K562 (cell line): ENCODE data around the gene CHSY1. TPM values are rescaled to one million over a fixed set of nuclear protein-coding genes. Genes with fewer than 3 reads are reported as not detected.

Experiments
- ATAC-seq: fragments of 200-7000 bp; cut with Tn5 transposase; 3 replicates; pipeline ENCODE4 v1.9.1; 2020; ENCODE audit warnings: moderate library complexity
- BruUV-seq: library from RNA; stranded (reverse); fragments of 400-500 nt; replicated peaks from 2 replicates; lab custom pipeline; 2021; lab: Mats Ljungman, UMichigan
- CTCF ChIA-PET: fragments of 300-600 bp; formaldehyde crosslinking; extraction: SDS; loops from one replicate; lab custom pipeline; 2021; ENCODE audit warnings: low intra/inter-chr PET ratio; lab: Yijun Ruan, JAX
- POLR2A ChIA-PET: fragments of 300-600, 350-650 bp; sonication (Branson Sonifier 250); formaldehyde crosslinking; extraction: SDS; loops from one replicate; lab custom pipeline; 2021; ENCODE audit warnings: antibody characterized with exemption, inconsistent platforms; lab: Yijun Ruan, JAX
- DNase-seq, 4 experiments: peaks; one replicate each; pipeline versions ENCODE4 v3.0.0 to v3.0.0-alpha.2; 2011 to 2018; ENCODE audit warnings: low spot score in 3 of 4, mixed read lengths in 3 of 4; ENCODE audit errors: extremely low read depth in 1 of 4
- FAIRE-seq: peaks from 2 replicates; lab custom pipeline; 2011; peaks lifted over from hg19 to GRCh38; lab: Jason Lieb, UNC
- H2AFZ ChIP-seq: 2 replicates; pipeline ENCODE4 v1.6.0; 2011; ENCODE audit warnings: low read depth, low read length, control low read depth, inconsistent platforms
- H3K27ac ChIP-seq: fragments of 200-600 bp; 3 replicates; pipeline ENCODE4 v1.8.0; 2011; ENCODE audit warnings: low read depth, mild to moderate bottlenecking, control low read depth, inconsistent platforms, low read length, moderate library complexity, mixed read lengths; ENCODE audit errors: extremely low read depth
- H3K27me3 ChIP-seq, 2 experiments: fragments of 300-600 bp in 1 of 2; 2 replicates in 1 of 2; 3 replicates in 1 of 2; pipeline versions ENCODE4 v1.6.0 to v1.8.0; 2011; ENCODE audit warnings: inconsistent platforms in 2 of 2, low read length in 2 of 2, mild to moderate bottlenecking in 1 of 2, mixed read lengths in 1 of 2, moderate library complexity in 1 of 2; ENCODE audit not compliant: control insufficient read depth in 2 of 2, insufficient read depth in 2 of 2
- H3K36me3 ChIP-seq: fragments of 300-600 bp; 3 replicates; pipeline ENCODE4 v1.8.0; 2011; ENCODE audit warnings: mild to moderate bottlenecking, low read length, inconsistent platforms; ENCODE audit not compliant: control insufficient read depth, insufficient read depth
- H3K4me1 ChIP-seq, 2 experiments: fragments of 200-600 bp in 1 of 2; replicated peaks in 1 of 2; 2 replicates in 1 of 2; 3 replicates in 1 of 2; pipeline versions ENCODE4 v1.5.1 to v1.8.0; 2011; ENCODE audit warnings: inconsistent platforms in 2 of 2, low read length in 2 of 2, mild to moderate bottlenecking in 1 of 2, mixed read lengths in 1 of 2, moderate library complexity in 1 of 2; ENCODE audit not compliant: control insufficient read depth in 2 of 2, insufficient read depth in 2 of 2
- H3K4me2 ChIP-seq: 2 replicates; pipeline ENCODE4 v1.6.1; 2011; ENCODE audit warnings: low read length, control low read depth, inconsistent platforms, mixed read lengths; ENCODE audit not compliant: insufficient read depth
- H3K4me3 ChIP-seq: fragments of 200-600 bp; sonication (generic), shearing (Covaris generic); 2 replicates; pipeline ENCODE4 v1.5.1; 2016; ENCODE audit warnings: control low read depth, inconsistent platforms
- H3K79me2 ChIP-seq: fragments of 200-600 bp; 3 replicates; pipeline ENCODE4 v1.8.0; 2011; ENCODE audit warnings: low read length, inconsistent platforms; ENCODE audit not compliant: control insufficient read depth, insufficient read depth
- H3K9ac ChIP-seq, 2 experiments: 2 replicates each; pipeline versions ENCODE4 v1.6.0 to v1.6.1; 2011; ENCODE audit warnings: low read depth in 2 of 2, low read length in 2 of 2, control low read depth in 1 of 2, inconsistent platforms in 1 of 2, mild to moderate bottlenecking in 1 of 2, mixed read lengths in 1 of 2; ENCODE audit not compliant: insufficient read depth in 1 of 2
- H3K9me1 ChIP-seq: one replicate; pipeline ENCODE4 v1.6.0; 2011; ENCODE audit warnings: inconsistent platforms, mild to moderate bottlenecking, low read length, moderate library complexity; ENCODE audit not compliant: control insufficient read depth, insufficient read depth
- H3K9me3 ChIP-seq: replicated peaks from 2 replicates; pipeline ENCODE4 v1.5.1; 2011; ENCODE audit warnings: low read depth, low read length, inconsistent platforms; ENCODE audit not compliant: control insufficient read depth, insufficient read depth
- H4K20me1 ChIP-seq: replicated peaks from 2 replicates; pipeline ENCODE4 v1.6.1; 2011; ENCODE audit warnings: low read length, inconsistent platforms, mixed read lengths; ENCODE audit not compliant: control insufficient read depth, insufficient read depth
- EP400 ChIP-seq: fragments of 450-650 bp; IDR thresholded peaks from 2 replicates; pipeline ENCODE4 v1.6.1; 2017; ENCODE audit warnings: antibody characterized with exemption, mild to moderate bottlenecking, moderate library complexity
- JUND ChIP-seq, 2 experiments: IDR thresholded peaks; 2 replicates in 1 of 2; 3 replicates in 1 of 2; pipeline ENCODE4 v1.6.1; 2011; ENCODE audit warnings: borderline replicate concordance in 2 of 2, low read depth in 2 of 2, low read length in 2 of 2, improper control_type of control experiment in 1 of 2, missing biosample characterization in 1 of 2, missing genetic modification characterization in 1 of 2, missing genetic modification reagents in 1 of 2
- MTA2 ChIP-seq: fragments of 450-650 bp; IDR thresholded peaks from 2 replicates; pipeline ENCODE4 v1.6.1; 2016; ENCODE audit warnings: low read depth
- SP2 ChIP-seq: IDR thresholded peaks from 2 replicates; pipeline ENCODE4 v1.6.1; 2011; ENCODE audit warnings: mild to moderate bottlenecking, low read depth, low read length, moderate library complexity; ENCODE audit not compliant: poor library complexity, severe bottlenecking; ENCODE audit errors: extremely low read depth
- STAT5B ChIP-seq: fragments of 250-450 bp; sonication (Bioruptor Pico); IDR thresholded peaks from 2 replicates; pipeline ENCODE4 v1.8.0; 2021; ENCODE audit warnings: mild to moderate bottlenecking, inconsistent platforms
- ZFP1 ChIP-seq: fragments of 450-650 bp; formaldehyde crosslinking; IDR thresholded peaks from 2 replicates; pipeline ENCODE4 v1.4.0; 2020; ENCODE audit warnings: mild to moderate bottlenecking, mixed read lengths
- ZNF143 ChIP-seq: sonication (generic); formaldehyde crosslinking; IDR thresholded peaks from 2 replicates; pipeline ENCODE4 v1.9.0; 2022; ENCODE audit warnings: mild to moderate bottlenecking, missing genetic modification reagents
- ZNF146 ChIP-seq: IDR thresholded peaks from one replicate; pipeline ENCODE4 v1.6.1; 2018; ENCODE audit warnings: missing compliant biosample characterization; ENCODE audit not compliant: unreplicated experiment
- ZNF239 ChIP-seq: fragments of 250-450 bp; sonication (Bioruptor Pico); IDR thresholded peaks from 2 replicates; pipeline ENCODE4 v1.4.0; 2020; ENCODE audit warnings: mild to moderate bottlenecking
- ZNF253 ChIP-seq: fragments of 250-450 bp; sonication (Bioruptor Pico); conservative IDR thresholded peaks from 2 replicates; pipeline ENCODE4 v1.6.1; 2021; ENCODE audit warnings: mild to moderate bottlenecking
- ZNF384 ChIP-seq: IDR thresholded peaks from 2 replicates; pipeline ENCODE4 v1.6.1; 2012; ENCODE audit warnings: low read depth, low read length, improper control_type of control experiment
- ZNF583 ChIP-seq: fragments of 250-450 bp; sonication (Bioruptor Pico); IDR thresholded peaks from 2 replicates; pipeline ENCODE4 v1.4.0; 2020
- WGBS: fragments of 100-300 bp; shearing (Covaris generic); methylation state at CpG from one replicate; pipeline ENCODE4 v1.1.6; 2016; ENCODE audit warnings: low coverage, mixed read lengths; ENCODE audit not compliant: insufficient coverage; ENCODE audit errors: missing lambda C conversion rate; 5-methylcytosine and 5-hydroxymethylcytosine counted together
- in situ Hi-C: fragments of 300-500 bp; cut with MboI; formaldehyde crosslinking; loops from 4 replicates; pipeline ENCODE4 v1.15.0; 2018; ENCODE audit warnings: inconsistent platforms, mixed read lengths
- intact Hi-C: fragments of 100-400 bp; cut with micrococcal nuclease; formaldehyde crosslinking; loops from 2 replicates; pipeline ENCODE4 v1.14.2; 2022
- polyA plus RNA-seq, 8 experiments: library from polyadenylated mRNA; depleted of rRNA in 4 of 8; stranded (reverse) in 5 of 8; unstranded in 3 of 8; fragments of >200 nt; fragmentation: Nextera tagmentation in 2 of 8; fragmentation: Illumina TruSeq in 1 of 8; extraction: Ambion mirVana in 2 of 8; extraction: Trizol in 1 of 8; gene quantifications; 2 replicates each; pipeline versions ENCODE4 v1.2.1 to v1.2.3, GENCODE V29; 2011 to 2014; ENCODE audit warnings: inconsistent platforms in 1 of 8, missing spikeins in 1 of 8
- total RNA-seq, 7 experiments: library from RNA; depleted of rRNA in 6 of 7; stranded (reverse); fragments of >200 nt in 6 of 7; fragmentation: Illumina TruSeq in 2 of 7; extraction: Trizol in 2 of 7; gene quantifications; 2 replicates each; pipeline versions ENCODE4 v1.2.1 to v1.2.3, GENCODE V29; 2011 to 2021; ENCODE audit warnings: low replicate concordance in 1 of 7
- TF ChIP-seq, protein P1 (sequence below): fragments of 250-450 bp; sonication (Bioruptor Pico); IDR thresholded peaks from 2 replicates; pipeline ENCODE4 v1.5.1; 2021; ENCODE audit warnings: mild to moderate bottlenecking
- TF ChIP-seq, protein P2 (sequence below): fragments of 450-650 bp; formaldehyde crosslinking; IDR thresholded peaks from 2 replicates; pipeline ENCODE4 v1.4.0; 2020; ENCODE audit warnings: mild to moderate bottlenecking, moderate library complexity
- TF ChIP-seq, protein P3 (sequence below): fragments of 250-450 bp; sonication (Bioruptor Pico); IDR thresholded peaks from 2 replicates; pipeline ENCODE4 v1.8.0; 2021; ENCODE audit warnings: moderate library complexity, mild to moderate bottlenecking, inconsistent platforms
- TF ChIP-seq, protein P4 (sequence below): IDR thresholded peaks from 2 replicates; pipeline ENCODE4 v1.6.1; 2014; ENCODE audit warnings: antibody characterized with exemption

CHSY1 gene
- total and polyA plus RNA-seq, 9 of the 15 experiments (the other 6 are each of a cell fraction or from before 2014, with no cell fraction given) = 7.0 to 16.4 (median 13.4) TPM

DNA sequence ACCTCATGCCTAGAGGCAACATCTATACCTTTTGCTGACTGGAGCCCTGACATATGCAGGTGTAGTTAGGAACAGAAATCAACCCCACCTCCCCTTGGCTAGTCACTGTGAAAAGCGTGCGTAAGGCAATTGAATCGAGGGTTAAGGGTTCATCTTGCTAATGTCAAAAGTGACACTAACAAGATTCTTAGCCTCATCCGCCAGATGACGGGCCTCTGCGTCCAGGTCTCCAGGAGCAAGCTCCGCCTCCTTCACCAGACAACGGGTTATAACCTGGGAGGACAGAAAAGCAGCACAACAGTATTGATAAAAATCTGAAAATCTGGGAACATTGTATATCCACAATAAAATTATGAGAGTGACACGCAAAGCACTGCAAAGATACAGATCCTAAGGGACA lies 20.7 kb upstream of the CHSY1 start:
- BruUV-seq = no TSS peak
- Histone ChIP-seq H4K20me1 (peaks cover 10% of the 10 kb centered on the region; the same call in 1 of the 2 replicates), H3K4me3 (no peak overlapping the region), H3K79me2 (peaks cover 19% of the 10 kb centered on the region), H3K9me1 (no peaks in the 10 kb centered on the region), H2AFZ (no peak overlapping the region), H3K4me1 (peaks cover under 1 to 8% of the 10 kb centered on the region in 2 experiments; a peak in 4 of 5 replicates), H3K27ac (no peak overlapping the region), H3K27me3 (no peaks in the 10 kb centered on the region), H3K4me2 (no peak overlapping the region), H3K9ac (no peak overlapping the region), H3K36me3 (peaks cover 57% of the 10 kb centered on the region), H3K9me3 (no peaks in the 10 kb centered on the region)
- ChIA-PET CTCF (no interaction called here), POLR2A (interaction anchor here (1.1 kb wide), 1 partner anchor 16 kb away, joined by 3 read pairs; no protein-coding TSS in a partner anchor)
- in situ Hi-C loops (loop anchor here (25.0 kb wide), 2 partner anchors 360 to 635 kb away; partner anchors contain the start of gene LRRK1), intact Hi-C loops (no loop called here)
- WGBS = 91% methylated on average over 9 of the region's 9 CpGs
- ATAC-seq = no peak
- DNase-seq = no peak
- FAIRE-seq = no peak
- TF ChIP-seq ZNF239 (CRISPR knock-in tag) (no peak), SP2 (no peak), JUND (IDR thresholded peaks at IDR 0.05; ENCODE audit: borderline replicate concordance, low read depth, low read length) (no peak), JUND (tag; IDR thresholded peaks at IDR 0.05; ENCODE audit: borderline replicate concordance, low read depth, low read length) (no peak), ZNF253 (CRISPR knock-in tag) (no peak), ZFP1 (no peak), ZNF384 (no peak), STAT5B (CRISPR knock-in tag) (no peak), ZNF146 (CRISPR knock-in tag) (no peak), MTA2 (no peak), ZNF583 (no peak), ZNF143 (no peak), EP400 (no peak)
- TF ChIP-seq, protein P1, sequence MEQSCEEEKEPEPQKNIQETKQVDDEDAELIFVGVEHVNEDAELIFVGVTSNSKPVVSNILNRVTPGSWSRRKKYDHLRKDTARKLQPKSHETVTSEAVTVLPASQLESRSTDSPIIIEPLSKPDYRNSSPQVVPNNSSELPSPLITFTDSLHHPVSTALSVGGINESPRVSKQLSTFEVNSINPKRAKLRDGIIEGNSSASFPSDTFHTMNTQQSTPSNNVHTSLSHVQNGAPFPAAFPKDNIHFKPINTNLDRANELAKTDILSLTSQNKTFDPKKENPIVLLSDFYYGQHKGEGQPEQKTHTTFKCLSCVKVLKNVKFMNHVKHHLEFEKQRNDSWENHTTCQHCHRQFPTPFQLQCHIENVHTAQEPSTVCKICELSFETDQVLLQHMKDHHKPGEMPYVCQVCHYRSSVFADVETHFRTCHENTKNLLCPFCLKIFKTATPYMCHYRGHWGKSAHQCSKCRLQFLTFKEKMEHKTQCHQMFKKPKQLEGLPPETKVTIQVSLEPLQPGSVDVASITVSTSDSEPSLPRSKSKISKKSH (CRISPR knock-in tag) = no peak
- TF ChIP-seq, protein P2, sequence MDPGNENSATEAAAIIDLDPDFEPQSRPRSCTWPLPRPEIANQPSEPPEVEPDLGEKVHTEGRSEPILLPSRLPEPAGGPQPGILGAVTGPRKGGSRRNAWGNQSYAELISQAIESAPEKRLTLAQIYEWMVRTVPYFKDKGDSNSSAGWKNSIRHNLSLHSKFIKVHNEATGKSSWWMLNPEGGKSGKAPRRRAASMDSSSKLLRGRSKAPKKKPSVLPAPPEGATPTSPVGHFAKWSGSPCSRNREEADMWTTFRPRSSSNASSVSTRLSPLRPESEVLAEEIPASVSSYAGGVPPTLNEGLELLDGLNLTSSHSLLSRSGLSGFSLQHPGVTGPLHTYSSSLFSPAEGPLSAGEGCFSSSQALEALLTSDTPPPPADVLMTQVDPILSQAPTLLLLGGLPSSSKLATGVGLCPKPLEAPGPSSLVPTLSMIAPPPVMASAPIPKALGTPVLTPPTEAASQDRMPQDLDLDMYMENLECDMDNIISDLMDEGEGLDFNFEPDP (CRISPR knock-in tag) = no peak
- TF ChIP-seq, protein P3, sequence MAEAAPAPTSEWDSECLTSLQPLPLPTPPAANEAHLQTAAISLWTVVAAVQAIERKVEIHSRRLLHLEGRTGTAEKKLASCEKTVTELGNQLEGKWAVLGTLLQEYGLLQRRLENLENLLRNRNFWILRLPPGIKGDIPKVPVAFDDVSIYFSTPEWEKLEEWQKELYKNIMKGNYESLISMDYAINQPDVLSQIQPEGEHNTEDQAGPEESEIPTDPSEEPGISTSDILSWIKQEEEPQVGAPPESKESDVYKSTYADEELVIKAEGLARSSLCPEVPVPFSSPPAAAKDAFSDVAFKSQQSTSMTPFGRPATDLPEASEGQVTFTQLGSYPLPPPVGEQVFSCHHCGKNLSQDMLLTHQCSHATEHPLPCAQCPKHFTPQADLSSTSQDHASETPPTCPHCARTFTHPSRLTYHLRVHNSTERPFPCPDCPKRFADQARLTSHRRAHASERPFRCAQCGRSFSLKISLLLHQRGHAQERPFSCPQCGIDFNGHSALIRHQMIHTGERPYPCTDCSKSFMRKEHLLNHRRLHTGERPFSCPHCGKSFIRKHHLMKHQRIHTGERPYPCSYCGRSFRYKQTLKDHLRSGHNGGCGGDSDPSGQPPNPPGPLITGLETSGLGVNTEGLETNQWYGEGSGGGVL (CRISPR knock-in tag) = no peak
- TF ChIP-seq, protein P4, sequence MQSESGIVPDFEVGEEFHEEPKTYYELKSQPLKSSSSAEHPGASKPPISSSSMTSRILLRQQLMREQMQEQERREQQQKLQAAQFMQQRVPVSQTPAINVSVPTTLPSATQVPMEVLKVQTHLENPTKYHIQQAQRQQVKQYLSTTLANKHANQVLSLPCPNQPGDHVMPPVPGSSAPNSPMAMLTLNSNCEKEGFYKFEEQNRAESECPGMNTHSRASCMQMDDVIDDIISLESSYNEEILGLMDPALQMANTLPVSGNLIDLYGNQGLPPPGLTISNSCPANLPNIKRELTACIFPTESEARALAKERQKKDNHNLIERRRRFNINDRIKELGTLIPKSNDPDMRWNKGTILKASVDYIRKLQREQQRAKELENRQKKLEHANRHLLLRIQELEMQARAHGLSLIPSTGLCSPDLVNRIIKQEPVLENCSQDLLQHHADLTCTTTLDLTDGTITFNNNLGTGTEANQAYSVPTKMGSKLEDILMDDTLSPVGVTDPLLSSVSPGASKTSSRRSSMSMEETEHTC = no peak
